ENCODE measurements around the gene FAT1. TPM values are rescaled to one million over a fixed set of nuclear protein-coding genes. Genes with fewer than 3 reads are reported as not detected.

FAT1 gene
- total and polyA plus RNA-seq, 3 donors from 2014 or later = 51.5 to 157 (median 118) TPM

- Histone ChIP-seq H3K9me3 (no peaks in the 10 kb centered on the region), H3K4me3 (no peak overlapping the region), H3K36me3 (ENCODE audit: low read depth, missing control alignments) (no peaks in the 10 kb centered on the region), H3K27ac (no peak overlapping the region), H3K4me1 (no peaks in the 10 kb centered on the region), H3K27me3 (no peaks in the 10 kb centered on the region)
- intact Hi-C loops (cut with DNase I; ENCODE audit: low total_unique reads) = no loop called here
- WGBS, 2 donors = 84 to 86% methylated on average over 7 of the region's 7 CpGs
- no peak for TF ChIP-seq POLR2A (IDR thresholded peaks at IDR 0.05)
- no peak for TF ChIP-seq CTCF (IDR thresholded peaks at IDR 0.05)
- no peak for DNase-seq
Observed at GRCh38 chr4:186734251-186734650, 10.6 kb upstream of the FAT1 start.

DNA sequence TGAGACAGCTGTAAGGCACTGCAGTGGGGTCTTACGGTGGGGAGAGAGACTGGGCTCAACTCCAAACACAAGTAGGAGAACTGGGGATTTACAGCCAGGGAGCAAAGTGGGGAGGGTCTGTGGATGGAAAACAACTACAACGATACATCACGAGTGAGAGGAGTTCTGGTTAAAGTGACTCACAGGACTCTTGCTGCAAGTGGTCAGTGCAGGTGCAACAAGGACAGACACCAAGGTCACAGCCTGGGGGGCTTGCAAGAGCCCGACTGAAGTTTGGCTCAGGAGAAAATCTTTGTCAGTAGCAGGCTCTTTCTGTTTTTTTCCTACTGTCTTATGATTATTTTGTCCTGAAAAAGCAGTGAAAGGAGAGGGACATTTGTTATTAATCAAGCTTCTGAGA is 10.1 kb upstream of the FAT1 start:
- intact Hi-C loops (cut with DNase I; ENCODE audit: low total_unique reads) = no loop called here
- TF ChIP-seq CTCF (IDR thresholded peaks at IDR 0.05) (no peak), POLR2A (IDR thresholded peaks at IDR 0.05) (no peak)
- Histone ChIP-seq H3K27me3 (no peaks in the 10 kb centered on the region), H3K27ac (no peak overlapping the region), H3K4me3 (no peak overlapping the region), H3K9me3 (no peaks in the 10 kb centered on the region), H3K36me3 (ENCODE audit: low read depth, missing control alignments) (no peaks in the 10 kb centered on the region), H3K4me1 (no peaks in the 10 kb centered on the region)
- 37% methylated on average over 4 of the region's 4 CpGs for whole genome bisulfite sequencing, 2 donors
- DNase-seq = no peak

DNA sequence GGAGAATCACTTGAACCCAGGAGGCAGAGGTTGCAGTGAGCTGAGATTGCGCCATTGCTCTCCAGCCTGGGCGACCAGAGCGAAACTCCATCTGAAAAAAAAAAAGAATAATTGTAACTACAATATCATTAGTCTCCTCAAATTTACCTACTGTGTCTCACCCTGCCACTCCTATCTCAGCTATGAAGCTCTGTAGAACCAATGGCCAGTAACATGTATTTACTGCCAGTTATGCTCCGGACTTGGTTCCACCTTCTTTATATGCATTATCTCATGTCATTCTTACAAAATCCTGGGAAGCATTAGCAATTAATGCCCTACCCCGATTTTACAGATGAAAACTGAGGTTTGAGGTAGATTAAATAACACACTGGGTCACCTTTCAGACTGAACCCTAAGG is 7.0 kb upstream of the FAT1 start:
- intact Hi-C loops (cut with DNase I; ENCODE audit: low total_unique reads) = no loop called here
- Histone ChIP-seq H3K4me1 (peaks cover 8% of the 10 kb centered on the region), H3K27me3 (no peaks in the 10 kb centered on the region), H3K4me3 (no peak overlapping the region), H3K36me3 (ENCODE audit: low read depth, missing control alignments) (no peaks in the 10 kb centered on the region), H3K27ac (no peak overlapping the region), H3K9me3 (no peaks in the 10 kb centered on the region)
- DNase-seq = no peak
- TF ChIP-seq CTCF (IDR thresholded peaks at IDR 0.05) (no peak), POLR2A (IDR thresholded peaks at IDR 0.05) (no peak)
- WGBS, 2 donors = 92% methylated on average over 5 of the region's 5 CpGs

DNA sequence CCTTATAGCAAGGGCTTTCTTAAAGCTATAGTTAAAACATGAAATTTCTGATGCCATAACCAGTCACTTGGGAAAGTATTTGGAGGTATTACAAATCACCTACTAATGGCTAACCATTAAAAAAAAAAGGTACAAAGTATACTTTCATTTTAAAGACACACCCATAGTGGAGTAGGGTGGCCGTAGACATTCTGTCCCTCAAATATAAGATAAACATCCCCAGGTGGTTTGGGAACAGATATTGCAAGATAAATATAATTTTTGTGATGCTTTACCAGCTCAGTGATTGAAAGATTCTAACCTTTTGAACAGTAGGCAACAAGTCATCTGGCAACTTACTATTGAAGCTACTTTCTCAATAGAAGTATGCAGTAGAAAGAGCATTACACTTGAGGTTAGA is 6.2 kb upstream of the FAT1 start:
- no peak overlapping the region for H3K4me3 ChIP-seq
- no peaks in the 10 kb centered on the region for H3K36me3 ChIP-seq (ENCODE audit: low read depth, missing control alignments)
- TF ChIP-seq POLR2A (IDR thresholded peaks at IDR 0.05) (no peak), CTCF (IDR thresholded peaks at IDR 0.05) (no peak)
- H3K27me3 ChIP-seq = no peaks in the 10 kb centered on the region
- WGBS, 2 donors = 88 to 96% methylated on average over 1 of the region's 1 CpG
- no peaks in the 10 kb centered on the region for H3K9me3 ChIP-seq
- no peak for DNase-seq
- H3K4me1 ChIP-seq = peaks cover 14% of the 10 kb centered on the region
- intact Hi-C loops (cut with DNase I; ENCODE audit: low total_unique reads) = loop anchor here (10.0 kb wide), 1 partner anchor 55 kb away; no protein-coding TSS in a partner anchor
- no peak overlapping the region for H3K27ac ChIP-seq

DNA sequence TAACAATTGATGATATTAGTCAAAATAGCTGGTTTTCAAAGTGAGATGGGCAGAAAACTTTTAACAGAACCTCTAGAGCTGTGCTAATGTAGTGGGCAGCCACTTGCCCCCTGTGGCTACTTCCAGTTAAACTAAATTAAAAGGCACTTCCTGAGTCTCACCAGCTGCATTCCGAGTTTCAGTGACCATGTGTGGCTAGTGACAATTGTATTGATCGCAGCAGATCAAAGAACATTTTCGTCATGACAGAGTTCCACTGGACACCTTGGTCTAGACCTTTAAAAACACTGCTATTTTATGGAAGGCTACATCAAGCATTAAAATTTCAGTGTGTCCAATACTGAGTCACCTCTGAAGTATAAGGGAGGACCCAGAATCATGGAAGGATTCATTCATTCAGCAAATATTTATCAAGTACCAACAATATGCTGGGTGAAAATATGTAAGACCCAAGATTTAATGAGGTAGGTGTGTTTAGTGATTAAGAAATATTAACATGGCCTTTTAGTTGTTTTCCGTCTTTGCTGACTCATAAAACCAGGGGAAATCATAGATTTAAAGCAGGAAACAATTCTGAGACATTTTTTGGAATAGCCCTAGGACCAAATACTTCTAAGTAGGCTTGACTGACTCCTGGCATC is 5.1 kb upstream of the FAT1 start:
- no peak overlapping the region for H3K27ac ChIP-seq
- DNase-seq = no peak
- no peaks in the 10 kb centered on the region for H3K36me3 ChIP-seq (ENCODE audit: low read depth, missing control alignments)
- intact Hi-C loops (cut with DNase I; ENCODE audit: low total_unique reads) = loop anchor here (10.0 kb wide), 1 partner anchor 54 kb away; no protein-coding TSS in a partner anchor
- H3K4me3 ChIP-seq = no peak overlapping the region
- TF ChIP-seq POLR2A (IDR thresholded peaks at IDR 0.05) (no peak), CTCF (IDR thresholded peaks at IDR 0.05) (no peak)
- no peaks in the 10 kb centered on the region for H3K9me3 ChIP-seq
- WGBS, 2 donors = 70 to 81% methylated on average over 4 of the region's 4 CpGs
- peaks cover 16% of the 10 kb centered on the region for H3K4me1 ChIP-seq
- no peaks in the 10 kb centered on the region for H3K27me3 ChIP-seq

Data from testis (tissue), 3 donors.